Measurements from ENCODE around the gene CLASP2. TPM values are rescaled to one million over a fixed set of nuclear protein-coding genes. Genes with fewer than 3 reads are reported as not detected.

Gene CLASP2
- polyA plus RNA-seq, 3 donors = 10.1 to 16.1 (median 13.9) TPM

DNA sequence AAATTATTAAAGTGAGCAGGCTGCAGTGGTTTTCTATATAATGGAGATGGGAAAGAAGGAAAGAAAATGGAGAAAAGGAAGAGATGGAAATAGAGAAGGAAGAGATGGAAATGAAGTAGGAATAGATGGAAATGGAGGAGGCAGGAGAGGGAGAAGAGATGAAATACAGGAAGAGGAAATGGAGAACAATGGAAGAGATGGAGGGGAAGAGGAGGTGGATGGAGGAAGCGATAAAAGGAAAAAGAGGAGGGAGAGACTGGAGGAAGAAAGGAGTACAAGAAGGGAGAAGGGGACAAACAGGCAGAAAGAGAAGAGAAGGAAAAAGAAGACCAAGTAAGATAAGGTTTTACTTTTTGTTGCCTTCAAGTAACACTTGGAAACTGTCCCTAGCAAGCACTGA, 67.6 kb downstream of the CLASP2 start:
- Mint-ChIP-seq H3K36me3 (peaks cover 2 to 7% of the 10 kb centered on the region in 2 donors), H3K27ac (peak overlapping the region in 2 of 7 donors; percentile 2 to 12), H3K27me3 (ENCODE audit: low read depth in 3 of 3) (peaks cover 0 to 2% (median 0%) of the 10 kb centered on the region in 3 donors), H3K4me3 (no peak overlapping the region), H3K9me3 (no peaks in the 10 kb centered on the region), H3K4me1 (peaks cover 11% of the 10 kb centered on the region)
- DNase-seq = no peak
- Histone ChIP-seq H3K79me2 (ENCODE audit: insufficient read depth, low read length) (peaks cover 29% of the 10 kb centered on the region), H3K27me3 (ENCODE audit: control insufficient read depth in 2 of 2, insufficient read depth in 2 of 2, low read length in 2 of 2) (no peaks in the 10 kb centered on the region), H3K4me2 (replicated peaks; ENCODE audit: extremely low read depth, low read length, poor library complexity, severe bottlenecking) (no peak overlapping the region), H3K4me1 (ENCODE audit: control insufficient read depth in 1 of 2, insufficient read depth in 2 of 2, low read length in 2 of 2) (no peaks in the 10 kb centered on the region), H3K9me3 (replicated peaks in 1 of 2; ENCODE audit: control insufficient read depth in 1 of 2, insufficient read depth in 1 of 2, low read length in 2 of 2) (no peaks in the 10 kb centered on the region), H3K4me3 (replicated peaks in 1 of 3; ENCODE audit: low read depth in 2 of 3, low read length in 3 of 3) (no peak overlapping the region), H2AFZ (ENCODE audit: insufficient read depth, low read depth, low read length, poor library complexity, severe bottlenecking) (no peak overlapping the region), H4K20me1 (ENCODE audit: insufficient read depth, low read length) (peaks cover 12% of the 10 kb centered on the region), H3K9ac (ENCODE audit: insufficient read depth, low read length, poor library complexity, severe bottlenecking) (no peak overlapping the region), H3K27ac (ENCODE audit: low read depth in 1 of 2, low read length in 2 of 2) (no peak overlapping the region), H3K36me3 (replicated peaks in 1 of 2; ENCODE audit: control insufficient read depth in 1 of 2, insufficient read depth in 2 of 2, low read length in 2 of 2) (peaks cover 2 to 6% of the 10 kb centered on the region in 2 donors)
- intact Hi-C loops (cut with micrococcal nuclease) = loop anchor here in 1 of 2 donors (10.0 kb wide), 1 partner anchor 64 kb away; the partner anchor contains the start of gene CLASP2
- TF ChIP-seq, protein P1, sequence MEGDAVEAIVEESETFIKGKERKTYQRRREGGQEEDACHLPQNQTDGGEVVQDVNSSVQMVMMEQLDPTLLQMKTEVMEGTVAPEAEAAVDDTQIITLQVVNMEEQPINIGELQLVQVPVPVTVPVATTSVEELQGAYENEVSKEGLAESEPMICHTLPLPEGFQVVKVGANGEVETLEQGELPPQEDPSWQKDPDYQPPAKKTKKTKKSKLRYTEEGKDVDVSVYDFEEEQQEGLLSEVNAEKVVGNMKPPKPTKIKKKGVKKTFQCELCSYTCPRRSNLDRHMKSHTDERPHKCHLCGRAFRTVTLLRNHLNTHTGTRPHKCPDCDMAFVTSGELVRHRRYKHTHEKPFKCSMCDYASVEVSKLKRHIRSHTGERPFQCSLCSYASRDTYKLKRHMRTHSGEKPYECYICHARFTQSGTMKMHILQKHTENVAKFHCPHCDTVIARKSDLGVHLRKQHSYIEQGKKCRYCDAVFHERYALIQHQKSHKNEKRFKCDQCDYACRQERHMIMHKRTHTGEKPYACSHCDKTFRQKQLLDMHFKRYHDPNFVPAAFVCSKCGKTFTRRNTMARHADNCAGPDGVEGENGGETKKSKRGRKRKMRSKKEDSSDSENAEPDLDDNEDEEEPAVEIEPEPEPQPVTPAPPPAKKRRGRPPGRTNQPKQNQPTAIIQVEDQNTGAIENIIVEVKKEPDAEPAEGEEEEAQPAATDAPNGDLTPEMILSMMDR (IDR thresholded peaks at IDR 0.05) = no peak
- 100% methylated on average over 1 of the region's 1 CpG for WGBS (ENCODE audit: insufficient coverage)

DNA sequence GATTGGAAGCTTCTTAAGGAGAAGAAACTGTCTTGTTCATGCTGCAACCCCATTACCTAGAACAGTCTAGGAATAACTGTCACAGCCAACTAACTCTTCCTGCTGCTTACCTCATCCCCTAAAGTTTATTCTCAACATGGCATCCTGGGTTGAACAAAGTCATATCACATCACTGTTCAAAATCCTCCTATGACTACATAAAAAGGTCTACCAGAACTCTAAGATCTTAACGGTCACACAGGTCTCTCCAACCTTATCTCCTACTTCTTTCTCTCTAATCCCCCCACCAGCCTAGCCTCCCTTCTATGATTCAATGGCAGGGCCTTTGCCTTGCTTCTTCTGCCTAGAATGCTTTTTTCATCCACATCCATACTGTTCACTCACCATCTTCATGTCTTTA, 69.3 kb downstream of the CLASP2 start:
- Mint-ChIP-seq H3K27ac (peak overlapping the region in 2 of 7 donors; percentile 27 to 29), H3K36me3 (peaks cover 7 to 13% of the 10 kb centered on the region in 2 donors), H3K4me1 (peaks cover 11% of the 10 kb centered on the region), H3K4me3 (no peak overlapping the region), H3K27me3 (ENCODE audit: low read depth in 3 of 3) (peaks cover 0 to 2% (median 0%) of the 10 kb centered on the region in 3 donors), H3K9me3 (no peaks in the 10 kb centered on the region)
- H3K4me3 ChIP-seq (replicated peaks in 1 of 3; ENCODE audit: low read depth in 2 of 3, low read length in 3 of 3) = no peak overlapping the region
- WGBS (ENCODE audit: insufficient coverage) = 82% methylated on average over 1 of the region's 1 CpG
- TF ChIP-seq, protein P1 (IDR thresholded peaks at IDR 0.05) = no peak
- H3K4me2 ChIP-seq (replicated peaks; ENCODE audit: extremely low read depth, low read length, poor library complexity, severe bottlenecking) = no peak overlapping the region
- no peaks in the 10 kb centered on the region for H3K9me3 ChIP-seq (replicated peaks in 1 of 2; ENCODE audit: control insufficient read depth in 1 of 2, insufficient read depth in 1 of 2, low read length in 2 of 2)
- no peaks in the 10 kb centered on the region for H3K27me3 ChIP-seq (ENCODE audit: control insufficient read depth in 2 of 2, insufficient read depth in 2 of 2, low read length in 2 of 2)
- intact Hi-C loops (cut with micrococcal nuclease) = no loop called here
- peaks cover 10 to 20% of the 10 kb centered on the region in 2 donors for H3K36me3 ChIP-seq (replicated peaks in 1 of 2; ENCODE audit: control insufficient read depth in 1 of 2, insufficient read depth in 2 of 2, low read length in 2 of 2)
- peaks cover 9% of the 10 kb centered on the region for H4K20me1 ChIP-seq (ENCODE audit: insufficient read depth, low read length)
- DNase-seq = no peak
- no peak overlapping the region for H3K9ac ChIP-seq (ENCODE audit: insufficient read depth, low read length, poor library complexity, severe bottlenecking)
- no peak overlapping the region for H2AFZ ChIP-seq (ENCODE audit: insufficient read depth, low read depth, low read length, poor library complexity, severe bottlenecking)
- H3K4me1 ChIP-seq (ENCODE audit: control insufficient read depth in 1 of 2, insufficient read depth in 2 of 2, low read length in 2 of 2) = no peaks in the 10 kb centered on the region
- peaks cover 24% of the 10 kb centered on the region for H3K79me2 ChIP-seq (ENCODE audit: insufficient read depth, low read length)
- no peak overlapping the region for H3K27ac ChIP-seq (ENCODE audit: low read depth in 1 of 2, low read length in 2 of 2)
